ENCODE results near the gene ZMYND15.

DNA sequence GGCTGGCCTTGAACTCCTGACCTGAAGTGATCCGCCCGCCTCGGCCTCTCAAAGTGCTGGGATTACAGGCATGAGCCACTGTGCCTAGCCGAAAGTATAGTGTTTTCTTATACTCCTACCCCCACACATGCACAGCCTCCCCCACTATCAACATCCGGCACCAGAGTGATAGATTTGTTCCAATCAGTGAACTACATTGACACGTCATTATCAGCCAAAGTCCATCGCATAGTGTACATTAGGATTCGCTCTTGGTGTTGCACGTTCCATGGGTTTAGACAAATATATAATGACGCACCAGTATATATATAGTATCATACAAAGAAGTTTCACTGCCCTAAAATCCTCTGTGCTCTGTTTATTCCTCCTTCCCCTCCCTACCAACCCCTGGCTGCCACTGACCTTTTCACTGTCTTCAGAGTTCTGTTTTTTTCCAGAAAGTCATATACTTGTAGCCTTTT is 20.2 kb downstream of the ZMYND15 start:
- TF ChIP-seq POLR2A (IDR thresholded peaks at IDR 0.05; ENCODE audit: low read depth, low read length) (no peak), POLR2AphosphoS5 (IDR thresholded peaks at IDR 0.05; ENCODE audit: low read depth, low read length) (no peak), TAF1 (IDR thresholded peaks at IDR 0.05; ENCODE audit: borderline replicate concordance, low read depth, low read length) (no peak)
